Type B pancreatic cell (in vitro differentiated cells): ENCODE data around the gene ANKRD29. TPM values are rescaled to one million over a fixed set of nuclear protein-coding genes. Genes with fewer than 3 reads are reported as not detected.

Experiments used
- DNase-seq: peaks from one replicate; pipeline ENCODE4 v3.0.0; 2021; ENCODE audit warnings: mixed read lengths; ENCODE audit not compliant: unreplicated experiment; ENCODE audit errors: extremely low spot score
- H3K27ac Mint-ChIP-seq: 2 replicates; pipeline ENCODE4 v1.8.0; 2021; ENCODE audit warnings: mild to moderate bottlenecking, mixed read lengths
- H3K27me3 Mint-ChIP-seq: 2 replicates; pipeline ENCODE4 v1.8.0; 2021; ENCODE audit warnings: mixed read lengths
- H3K36me3 Mint-ChIP-seq: 2 replicates; pipeline ENCODE4 v1.8.0; 2021; ENCODE audit warnings: mixed read lengths
- H3K4me1 Mint-ChIP-seq: one replicate; pipeline ENCODE4 v1.8.0; 2021; ENCODE audit warnings: mixed read lengths; ENCODE audit not compliant: unreplicated experiment
- H3K4me3 Mint-ChIP-seq: 2 replicates; pipeline ENCODE4 v1.8.0; 2021; ENCODE audit warnings: mild to moderate bottlenecking, mixed read lengths
- H3K9me3 Mint-ChIP-seq: 2 replicates; pipeline ENCODE4 v1.8.0; 2021; ENCODE audit warnings: mixed read lengths
- total RNA-seq: library from RNA; stranded (reverse); gene quantifications from 2 replicates; pipeline ENCODE4 v1.2.1, GENCODE V29; 2021; ENCODE audit warnings: low replicate concordance
- TF ChIP-seq, protein P1 (sequence below): fragments of 200-600 bp; sonication (generic); conservative IDR thresholded peaks from 2 replicates; pipeline ENCODE4 v1.5.0; 2021; ENCODE audit warnings: antibody characterized with exemption, mild to moderate bottlenecking

The ANKRD29 gene
- total RNA-seq, 1 donor from 2014 or later, result 3.5 TPM

GRCh38 chr18:23683155-23683554, 20.4 kb upstream of the ANKRD29 start:
- peaks cover 55% of the 10 kb centered on the region for H3K27me3 Mint-ChIP-seq
- H3K36me3 Mint-ChIP-seq, result peaks cover 4% of the 10 kb centered on the region
- no peak for DNase-seq
- H3K4me3 Mint-ChIP-seq, result no peak overlapping the region
- H3K27ac Mint-ChIP-seq, result no peak overlapping the region
- H3K9me3 Mint-ChIP-seq, result no peaks in the 10 kb centered on the region
- no peaks in the 10 kb centered on the region for H3K4me1 Mint-ChIP-seq
- TF ChIP-seq, protein P1, sequence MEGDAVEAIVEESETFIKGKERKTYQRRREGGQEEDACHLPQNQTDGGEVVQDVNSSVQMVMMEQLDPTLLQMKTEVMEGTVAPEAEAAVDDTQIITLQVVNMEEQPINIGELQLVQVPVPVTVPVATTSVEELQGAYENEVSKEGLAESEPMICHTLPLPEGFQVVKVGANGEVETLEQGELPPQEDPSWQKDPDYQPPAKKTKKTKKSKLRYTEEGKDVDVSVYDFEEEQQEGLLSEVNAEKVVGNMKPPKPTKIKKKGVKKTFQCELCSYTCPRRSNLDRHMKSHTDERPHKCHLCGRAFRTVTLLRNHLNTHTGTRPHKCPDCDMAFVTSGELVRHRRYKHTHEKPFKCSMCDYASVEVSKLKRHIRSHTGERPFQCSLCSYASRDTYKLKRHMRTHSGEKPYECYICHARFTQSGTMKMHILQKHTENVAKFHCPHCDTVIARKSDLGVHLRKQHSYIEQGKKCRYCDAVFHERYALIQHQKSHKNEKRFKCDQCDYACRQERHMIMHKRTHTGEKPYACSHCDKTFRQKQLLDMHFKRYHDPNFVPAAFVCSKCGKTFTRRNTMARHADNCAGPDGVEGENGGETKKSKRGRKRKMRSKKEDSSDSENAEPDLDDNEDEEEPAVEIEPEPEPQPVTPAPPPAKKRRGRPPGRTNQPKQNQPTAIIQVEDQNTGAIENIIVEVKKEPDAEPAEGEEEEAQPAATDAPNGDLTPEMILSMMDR, result no peak

- DNase-seq, result no peak
- Mint-ChIP-seq H3K9me3 (no peaks in the 10 kb centered on the region), H3K27me3 (peaks cover 50% of the 10 kb centered on the region), H3K36me3 (peaks cover 4% of the 10 kb centered on the region), H3K27ac (no peak overlapping the region), H3K4me3 (no peak overlapping the region), H3K4me1 (no peaks in the 10 kb centered on the region)
- TF ChIP-seq, protein P1, result no peak
Observed at GRCh38 chr18:23682472-23682871, 19.8 kb upstream of the ANKRD29 start.

- H3K4me3 Mint-ChIP-seq, result no peak overlapping the region
- H3K36me3 Mint-ChIP-seq, result peaks cover 3% of the 10 kb centered on the region
- H3K4me1 Mint-ChIP-seq, result no peaks in the 10 kb centered on the region
- no peak overlapping the region for H3K27ac Mint-ChIP-seq
- no peak for DNase-seq
- no peaks in the 10 kb centered on the region for H3K9me3 Mint-ChIP-seq
- H3K27me3 Mint-ChIP-seq, result peaks cover 50% of the 10 kb centered on the region
- TF ChIP-seq, protein P1, result no peak
Observed at GRCh38 chr18:23682045-23682444, 19.3 kb upstream of the ANKRD29 start.

GRCh38 chr18:23675896-23676295, 13.2 kb upstream of the ANKRD29 start:
- H3K27me3 Mint-ChIP-seq, result peaks cover 19% of the 10 kb centered on the region
- DNase-seq, result no peak
- H3K27ac Mint-ChIP-seq, result no peak overlapping the region
- H3K36me3 Mint-ChIP-seq, result no peaks in the 10 kb centered on the region
- H3K4me1 Mint-ChIP-seq, result no peaks in the 10 kb centered on the region
- TF ChIP-seq, protein P1, result no peak
- no peaks in the 10 kb centered on the region for H3K9me3 Mint-ChIP-seq
- no peak overlapping the region for H3K4me3 Mint-ChIP-seq

DNA sequence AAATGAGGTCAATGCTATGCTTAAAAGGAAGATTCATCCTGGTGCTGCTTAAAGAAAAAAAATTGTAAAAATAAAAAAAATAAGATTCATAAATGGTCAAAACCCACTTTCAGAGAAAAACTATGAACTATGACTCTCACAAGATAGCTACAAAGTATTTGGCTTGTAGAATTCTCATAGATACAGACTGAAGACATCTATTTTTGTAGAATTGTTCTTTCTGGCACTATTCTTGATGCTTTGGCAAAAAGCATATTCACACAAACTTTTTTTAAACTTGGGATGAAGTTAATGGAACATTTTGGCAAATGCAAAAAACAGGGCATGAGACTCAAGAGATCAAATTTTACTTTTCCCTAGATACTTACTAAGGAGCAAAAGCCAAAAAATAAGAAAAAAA, 12.5 kb upstream of the ANKRD29 start:
- Mint-ChIP-seq H3K4me1 (no peaks in the 10 kb centered on the region), H3K9me3 (no peaks in the 10 kb centered on the region), H3K4me3 (no peak overlapping the region), H3K36me3 (no peaks in the 10 kb centered on the region), H3K27me3 (peaks cover 19% of the 10 kb centered on the region), H3K27ac (no peak overlapping the region)
- TF ChIP-seq, protein P1, result no peak
- no peak for DNase-seq

- Mint-ChIP-seq H3K9me3 (no peaks in the 10 kb centered on the region), H3K4me3 (no peak overlapping the region), H3K36me3 (no peaks in the 10 kb centered on the region), H3K4me1 (no peaks in the 10 kb centered on the region), H3K27me3 (peaks cover 22% of the 10 kb centered on the region), H3K27ac (no peak overlapping the region)
- TF ChIP-seq, protein P1, result no peak
- no peak for DNase-seq
Observed at GRCh38 chr18:23673725-23674124, 11.0 kb upstream of the ANKRD29 start.
